OCI-LY7 (cell line): ENCODE measurements around the gene CLEC12A.

ENCODE experiments used
- CTCF ChIP-seq: fragments of 200-600 bp; sonication (generic); conservative IDR thresholded peaks from 2 replicates; pipeline ENCODE4 v1.5.1; 2014; ENCODE audit warnings: mild to moderate bottlenecking, antibody characterized with exemption, low read length, moderate library complexity, mixed read lengths
- EZH2phosphoT487 ChIP-seq: fragments of 200-600 bp; sonication (generic); IDR thresholded peaks from 2 replicates; pipeline ENCODE4 v1.6.1; 2018; ENCODE audit warnings: low read depth, borderline replicate concordance, mild to moderate bottlenecking, mixed run types, antibody characterized with exemption, low read length, moderate library complexity, mixed read lengths

GRCh38 chr12:9936591-9936990, 34.6 kb upstream of the CLEC12A start:
- TF ChIP-seq CTCF (no peak), EZH2phosphoT487 (no peak)
